Cardiac muscle cell (in vitro differentiated cells and primary cell): ENCODE data around the gene PVRIG. TPM values are rescaled to one million over a fixed set of nuclear protein-coding genes. Genes with fewer than 3 reads are reported as not detected.
"Not testable (repeated sequence)": the region's sequence is repeated elsewhere in the genome, so short reads cannot be mapped to it uniquely, and the experiment has no call there.

ENCODE experiments used
- DNase-seq, 2 donors: peaks; one replicate each; pipeline versions ENCODE4 v3.0.0 to v3.0.0-alpha.2; 2010 to 2017; ENCODE audit warnings: low read depth in 1 of 2, low spot score in 1 of 2
- H3K27ac ChIP-seq: fragments of 200-600 bp; sonication (generic); 2 replicates; pipeline ENCODE4 v1.5.1; 2016
- H3K27me3 ChIP-seq: fragments of 200-600 bp; sonication (generic); 2 replicates; pipeline ENCODE4 v1.6.0; 2016; ENCODE audit warnings: control low read depth
- H3K36me3 ChIP-seq: fragments of 200-600 bp; sonication (generic); 2 replicates; pipeline ENCODE4 v1.5.1; 2016; ENCODE audit warnings: control low read depth
- H3K4me1 ChIP-seq: fragments of 200-600 bp; sonication (generic); 2 replicates; pipeline ENCODE4 v1.8.1; 2017; ENCODE audit warnings: low read depth, mild to moderate bottlenecking, mixed run types
- H3K4me3 ChIP-seq: fragments of 200-600 bp; sonication (generic); 2 replicates; pipeline ENCODE4 v1.5.1; 2016; ENCODE audit warnings: mild to moderate bottlenecking
- H3K9me3 ChIP-seq: fragments of 200-600 bp; sonication (generic); 2 replicates; pipeline ENCODE4 v1.5.1; 2017; ENCODE audit warnings: low read depth, mild to moderate bottlenecking, control low read depth
- CTCF ChIP-seq: IDR thresholded peaks from 2 replicates; pipeline ENCODE4 v1.5.1; 2012; ENCODE audit warnings: low read depth, mild to moderate bottlenecking, low read length
- polyA plus RNA-seq: library from polyadenylated mRNA; unstranded; fragments of >200 nt; fragmentation: Nextera tagmentation; extraction: Ambion mirVana; gene quantifications from 2 replicates; pipeline ENCODE4 v1.2.1, GENCODE V29; 2016
- total RNA-seq: library from RNA; depleted of rRNA; stranded (reverse); fragments of >200 nt; gene quantifications from 2 replicates; pipeline ENCODE4 v1.2.3, GENCODE V29; 2016

Gene PVRIG
- total and polyA plus RNA-seq, 2 experiments from 2014 or later = 0.15 to 2.3 TPM

DNA sequence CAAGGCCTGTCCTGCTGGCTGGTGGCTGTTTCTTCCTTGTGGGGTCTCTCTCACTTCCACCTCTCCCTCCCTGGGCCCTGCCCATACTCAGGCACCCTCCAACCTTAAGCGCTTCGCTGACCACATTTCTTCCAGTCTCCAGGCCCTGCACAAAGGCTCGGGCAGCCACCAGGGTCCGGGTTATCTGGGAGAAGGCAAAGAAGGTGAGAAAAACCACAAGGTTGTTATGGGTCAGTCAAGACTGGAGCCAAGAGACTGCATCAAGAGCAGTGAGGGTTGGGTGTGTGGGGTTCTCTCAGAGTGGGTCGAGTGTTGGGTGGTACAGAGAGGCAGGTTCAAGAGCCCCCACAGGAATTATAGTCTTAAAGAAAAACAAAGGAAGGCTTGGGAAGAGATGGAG lies 45.2 kb upstream of the PVRIG start:
- no peak for DNase-seq
- Histone ChIP-seq H3K4me3 (no peak overlapping the region), H3K4me1 (no peaks in the 10 kb centered on the region), H3K36me3 (no peaks in the 10 kb centered on the region), H3K27ac (no peak overlapping the region), H3K27me3 (peaks cover 13% of the 10 kb centered on the region), H3K9me3 (no peaks in the 10 kb centered on the region)
- TF ChIP-seq CTCF = no peak

GRCh38 chr7:100175296-100175935 lies 44.3 kb upstream of the PVRIG start:
- peaks cover 13% of the 10 kb centered on the region for H3K27me3 ChIP-seq
- no peak overlapping the region for H3K4me3 ChIP-seq
- H3K36me3 ChIP-seq = no peaks in the 10 kb centered on the region
- H3K27ac ChIP-seq = no peak overlapping the region
- H3K4me1 ChIP-seq = no peaks in the 10 kb centered on the region
- DNase-seq = no peak
- H3K9me3 ChIP-seq = no peaks in the 10 kb centered on the region
- no peak for TF ChIP-seq CTCF

GRCh38 chr7:100176096-100177044 lies 43.4 kb upstream of the PVRIG start:
- no peak for TF ChIP-seq CTCF
- Histone ChIP-seq H3K4me3 (peak overlapping the region; percentile 84), H3K4me1 (no peaks in the 10 kb centered on the region), H3K36me3 (no peaks in the 10 kb centered on the region), H3K27ac (no peak overlapping the region), H3K9me3 (no peaks in the 10 kb centered on the region), H3K27me3 (peaks cover 7% of the 10 kb centered on the region)
- no peak for DNase-seq

- no peak within 1 kb of the TSS for H3K27ac ChIP-seq
- peak; percentile 97 for DNase-seq
- TF ChIP-seq CTCF = no peak
- no peaks in the 10 kb centered on the region for H3K36me3 ChIP-seq
- peak within 1 kb of the TSS; percentile 84 for H3K4me3 ChIP-seq
- H3K4me1 ChIP-seq = no peaks in the 10 kb centered on the region
- H3K27me3 ChIP-seq = no peaks in the 10 kb centered on the region
- no peaks in the 10 kb centered on the region for H3K9me3 ChIP-seq
Observed at GRCh38 chr7:100177045-100178001, 42.4 kb upstream of the PVRIG start, which contains the start of the genes GPC2 and STAG3. TSS of gene GPC2 (minus strand) at chr7:100177381. CDS start at chr7:100177199, 182 bp downstream. TSS of gene STAG3 (plus strand) at chr7:100177918. CDS start at chr7:100180557, 2,639 bp downstream.

DNA sequence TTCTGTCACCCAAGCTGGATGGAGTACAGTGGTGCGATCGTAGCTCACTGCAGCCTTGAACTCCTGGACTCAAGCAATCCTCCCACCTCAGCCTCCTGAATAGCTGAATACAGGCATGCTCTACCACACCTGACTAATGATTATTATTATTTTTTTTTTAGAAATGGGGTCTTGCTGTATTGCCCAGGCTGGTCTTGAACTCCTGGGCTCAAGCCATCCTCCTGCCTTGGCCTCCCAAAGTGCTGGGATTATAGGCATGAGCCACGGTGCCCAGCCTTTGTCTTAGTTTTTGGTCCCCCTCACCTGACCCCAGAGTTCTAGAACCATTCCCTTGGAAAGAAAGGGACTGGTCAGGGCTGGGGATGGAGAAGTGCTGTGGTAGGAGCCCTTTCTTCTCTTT lies 39.7 kb upstream of the PVRIG start:
- not testable (repeated sequence) for H3K27ac ChIP-seq

GRCh38 chr7:100182616-100183015 lies 37.1 kb upstream of the PVRIG start:
- not testable (repeated sequence) for H3K4me1 ChIP-seq, DNase-seq, H3K27ac ChIP-seq, H3K27me3 ChIP-seq, H3K36me3 ChIP-seq, H3K9me3 ChIP-seq, H3K4me3 ChIP-seq

More for the DNA sequence above, 39.7 kb upstream of the PVRIG start:
- not testable (repeated sequence) for H3K4me1 ChIP-seq, H3K9me3 ChIP-seq, H3K4me3 ChIP-seq, H3K36me3 ChIP-seq, H3K27me3 ChIP-seq, DNase-seq

- H3K9me3 ChIP-seq, DNase-seq, H3K36me3 ChIP-seq: not testable (repeated sequence)
Observed at GRCh38 chr7:100183090-100183489, 36.7 kb upstream of the PVRIG start.

More at GRCh38 chr7:100183090-100183489, 36.7 kb upstream of the PVRIG start:
- H3K27ac ChIP-seq, H3K4me3 ChIP-seq, H3K4me1 ChIP-seq, H3K27me3 ChIP-seq: not testable (repeated sequence)
